K562 (cell line): ENCODE measurements around the gene MED20. TPM values are rescaled to one million over a fixed set of nuclear protein-coding genes. Genes with fewer than 3 reads are reported as not detected.

Experiments
- CREB3 ChIP-seq: fragments of 450-650 bp; conservative IDR thresholded peaks from 2 replicates; pipeline ENCODE4 v1.6.1; 2016; ENCODE audit warnings: missing genetic modification characterization, low read depth, mild to moderate bottlenecking, missing compliant biosample characterization, moderate library complexity
- DMBX1 ChIP-seq: fragments of 250-450 bp; sonication (Bioruptor Pico); IDR thresholded peaks from 2 replicates; pipeline ENCODE4 v1.8.0; 2022; ENCODE audit warnings: inconsistent platforms, mild to moderate bottlenecking, moderate library complexity, borderline replicate concordance
- ETV1 ChIP-seq: fragments of 450-650 bp; conservative IDR thresholded peaks from 2 replicates; pipeline ENCODE4 v1.6.1; 2016; ENCODE audit warnings: missing genetic modification characterization, control low read depth, low read depth, missing compliant biosample characterization
- HES1 ChIP-seq: fragments of 450-650 bp; IDR thresholded peaks from 2 replicates; pipeline ENCODE4 v1.6.1; 2016; ENCODE audit warnings: low read depth, mild to moderate bottlenecking, moderate library complexity
- MITF ChIP-seq: IDR thresholded peaks from 2 replicates; pipeline ENCODE4 v1.6.1; 2014; ENCODE audit warnings: antibody characterized with exemption
- MYC ChIP-seq, 2 experiments: fragments of 250-450 bp in 1 of 2; sonication (Bioruptor Pico) in 1 of 2; IDR thresholded peaks; 2 replicates each; pipeline versions ENCODE4 v1.5.1 to v1.6.1; 2012 to 2021; ENCODE audit warnings: low read depth in 2 of 2, borderline replicate concordance in 1 of 2, improper control_type of control experiment in 1 of 2, low read length in 1 of 2, mild to moderate bottlenecking in 1 of 2, moderate library complexity in 1 of 2
- OTX1 ChIP-seq: fragments of 450-650 bp; formaldehyde crosslinking; IDR thresholded peaks from 2 replicates; pipeline ENCODE4 v1.4.0; 2022; ENCODE audit warnings: mild to moderate bottlenecking
- SMAD3 ChIP-seq: fragments of 450-650 bp; formaldehyde crosslinking; conservative IDR thresholded peaks from 2 replicates; pipeline ENCODE4 v1.4.0; 2020; ENCODE audit warnings: mild to moderate bottlenecking
- TRIM28 ChIP-seq: fragments of 450-650 bp; IDR thresholded peaks from 2 replicates; pipeline ENCODE4 v1.6.1; 2017
- ZNF431 ChIP-seq: sonication (generic); formaldehyde crosslinking; IDR thresholded peaks from 2 replicates; pipeline ENCODE4 v1.8.0; 2022; ENCODE audit warnings: mild to moderate bottlenecking, missing genetic modification reagents
- ZNF583 ChIP-seq: fragments of 250-450 bp; sonication (Bioruptor Pico); IDR thresholded peaks from 2 replicates; pipeline ENCODE4 v1.4.0; 2020
- polyA plus RNA-seq, 8 experiments: library from polyadenylated mRNA; depleted of rRNA in 4 of 8; stranded (reverse) in 5 of 8; unstranded in 3 of 8; fragments of >200 nt; fragmentation: Nextera tagmentation in 2 of 8; fragmentation: Illumina TruSeq in 1 of 8; extraction: Ambion mirVana in 2 of 8; extraction: Trizol in 1 of 8; gene quantifications; 2 replicates each; pipeline versions ENCODE4 v1.2.1 to v1.2.3, GENCODE V29; 2011 to 2014; ENCODE audit warnings: inconsistent platforms in 1 of 8, missing spikeins in 1 of 8
- total RNA-seq, 7 experiments: library from RNA; depleted of rRNA in 6 of 7; stranded (reverse); fragments of >200 nt in 6 of 7; fragmentation: Illumina TruSeq in 2 of 7; extraction: Trizol in 2 of 7; gene quantifications; 2 replicates each; pipeline versions ENCODE4 v1.2.1 to v1.2.3, GENCODE V29; 2011 to 2021; ENCODE audit warnings: low replicate concordance in 1 of 7
- TF ChIP-seq, protein P1 (sequence below): sonication (generic); IDR thresholded peaks from 2 replicates; pipeline ENCODE4 v1.6.1; 2016

MED20 gene
- total and polyA plus RNA-seq, 9 of the 15 experiments (the other 6 are each of a cell fraction or from before 2014, with no cell fraction given): 27.3 to 80.9 (median 46.0) TPM

- peak; percentile 56; the same call in 1 of the 2 replicates for TF ChIP-seq MITF
- 0 out of 2 replicates have a peak, but pooled peaks have one; percentile 62 for TF ChIP-seq CREB3 (tag)
- TF ChIP-seq SMAD3 (CRISPR knock-in tag): peak; percentile 45; the same call in 1 of the 2 replicates
- TF ChIP-seq HES1: no peak
- TF ChIP-seq OTX1: peak; percentile 29; the same call in 1 of the 2 replicates
- peak; percentile 41; the same call in 1 of the 2 replicates for TF ChIP-seq ETV1
- TF ChIP-seq TRIM28: 0 out of 2 replicates have a peak, but pooled peaks have one; percentile 56
- TF ChIP-seq MYC (IDR thresholded peaks at IDR 0.05; ENCODE audit: low read depth, low read length): peak; percentile 65; the same call in 1 of the 2 replicates
- TF ChIP-seq MYC (CRISPR knock-in tag; IDR thresholded peaks at IDR 0.05; ENCODE audit: borderline replicate concordance, low read depth): no peak
- TF ChIP-seq, protein P1, sequence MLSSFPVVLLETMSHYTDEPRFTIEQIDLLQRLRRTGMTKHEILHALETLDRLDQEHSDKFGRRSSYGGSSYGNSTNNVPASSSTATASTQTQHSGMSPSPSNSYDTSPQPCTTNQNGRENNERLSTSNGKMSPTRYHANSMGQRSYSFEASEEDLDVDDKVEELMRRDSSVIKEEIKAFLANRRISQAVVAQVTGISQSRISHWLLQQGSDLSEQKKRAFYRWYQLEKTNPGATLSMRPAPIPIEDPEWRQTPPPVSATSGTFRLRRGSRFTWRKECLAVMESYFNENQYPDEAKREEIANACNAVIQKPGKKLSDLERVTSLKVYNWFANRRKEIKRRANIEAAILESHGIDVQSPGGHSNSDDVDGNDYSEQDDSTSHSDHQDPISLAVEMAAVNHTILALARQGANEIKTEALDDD: peak; percentile 63; the same call in 1 of the 2 replicates
- peak; percentile 17; the same call in 1 of the 2 replicates for TF ChIP-seq ZNF583 (CRISPR knock-in tag)
- TF ChIP-seq DMBX1 (CRISPR knock-in tag): peak; percentile 75; the same call in 1 of the 2 replicates
- peak; percentile 69; the same call in 1 of the 2 replicates for TF ChIP-seq ZNF431 (CRISPR knock-in tag)
Measured at GRCh38 chr6:41936073-41936837, 15.3 kb upstream of the MED20 start (continued).
